ENCODE measurements around the gene SEMA6B. TPM values are rescaled to one million over a fixed set of nuclear protein-coding genes. Genes with fewer than 3 reads are reported as not detected.

SEMA6B gene
- total RNA-seq, 1 experiment from 2014 or later: 38.4 TPM

GRCh38 chr19:4585556-4585955, 26.1 kb upstream of the SEMA6B start:
- H3K14ac ChIP-seq (ENCODE audit: insufficient read depth, low read length): no peak overlapping the region
- H3K9ac ChIP-seq (ENCODE audit: extremely low read depth, insufficient read length, low read length): no peak overlapping the region
- Mint-ChIP-seq H3K36me3 (ENCODE audit: insufficient read depth in 1 of 3, low read depth in 3 of 3) (no peaks in the 10 kb centered on the region), H3K4me1 (peaks cover 8 to 37% of the 10 kb centered on the region in 2 experiments), H3K4me3 (peak overlapping the region; percentile 60 to 82; a peak in 4 of 5 replicates), H3K9me3 (peaks cover 0 to 2% of the 10 kb centered on the region in 2 experiments; a peak in 3 of 5 replicates), H3K27ac (no peak overlapping the region), H3K27me3 (ENCODE audit: low read depth) (peaks cover 62% of the 10 kb centered on the region)
- H4K20me1 ChIP-seq (ENCODE audit: control insufficient read depth, insufficient read depth, insufficient read length): no peaks in the 10 kb centered on the region
- H3K4ac ChIP-seq (ENCODE audit: low read depth, low read length): no peak overlapping the region
- H3K27ac ChIP-seq (ENCODE audit: insufficient read length, low read depth, low read length): no peak overlapping the region
- H3K79me2 ChIP-seq (ENCODE audit: insufficient read depth, low read length): no peaks in the 10 kb centered on the region
- H2BK5ac ChIP-seq (ENCODE audit: insufficient read length, low read length): no peak overlapping the region
- no peak overlapping the region for H4K5ac ChIP-seq (ENCODE audit: insufficient read length, low read depth, low read length)
- H2AK5ac ChIP-seq (ENCODE audit: insufficient read length, low read length): no peak overlapping the region
- H3K79me1 ChIP-seq (ENCODE audit: insufficient read depth, low read depth, low read length, poor library complexity, severe bottlenecking): no peaks in the 10 kb centered on the region
- H3K23ac ChIP-seq (ENCODE audit: insufficient read length, low read depth, low read length): no peak overlapping the region
- TF ChIP-seq, protein P1, sequence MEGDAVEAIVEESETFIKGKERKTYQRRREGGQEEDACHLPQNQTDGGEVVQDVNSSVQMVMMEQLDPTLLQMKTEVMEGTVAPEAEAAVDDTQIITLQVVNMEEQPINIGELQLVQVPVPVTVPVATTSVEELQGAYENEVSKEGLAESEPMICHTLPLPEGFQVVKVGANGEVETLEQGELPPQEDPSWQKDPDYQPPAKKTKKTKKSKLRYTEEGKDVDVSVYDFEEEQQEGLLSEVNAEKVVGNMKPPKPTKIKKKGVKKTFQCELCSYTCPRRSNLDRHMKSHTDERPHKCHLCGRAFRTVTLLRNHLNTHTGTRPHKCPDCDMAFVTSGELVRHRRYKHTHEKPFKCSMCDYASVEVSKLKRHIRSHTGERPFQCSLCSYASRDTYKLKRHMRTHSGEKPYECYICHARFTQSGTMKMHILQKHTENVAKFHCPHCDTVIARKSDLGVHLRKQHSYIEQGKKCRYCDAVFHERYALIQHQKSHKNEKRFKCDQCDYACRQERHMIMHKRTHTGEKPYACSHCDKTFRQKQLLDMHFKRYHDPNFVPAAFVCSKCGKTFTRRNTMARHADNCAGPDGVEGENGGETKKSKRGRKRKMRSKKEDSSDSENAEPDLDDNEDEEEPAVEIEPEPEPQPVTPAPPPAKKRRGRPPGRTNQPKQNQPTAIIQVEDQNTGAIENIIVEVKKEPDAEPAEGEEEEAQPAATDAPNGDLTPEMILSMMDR (conservative IDR thresholded peaks at IDR 0.05): no peak
- H3T11ph ChIP-seq (ENCODE audit: low read length): no peak overlapping the region
- no peak overlapping the region for H3K56ac ChIP-seq (ENCODE audit: insufficient read length, low read depth, low read length)
- H3K18ac ChIP-seq (ENCODE audit: insufficient read length, low read depth, low read length): no peak overlapping the region
- no peak overlapping the region for H2BK20ac ChIP-seq (ENCODE audit: low read depth, low read length, poor library complexity, severe bottlenecking)
- no peaks in the 10 kb centered on the region; the same call in 1 of the 2 replicates for H3K27me3 ChIP-seq (ENCODE audit: insufficient read depth, low read length)
- no peaks in the 10 kb centered on the region for H3K4me1 ChIP-seq (ENCODE audit: insufficient read depth, low read length)
- H3K23me2 ChIP-seq (ENCODE audit: insufficient read length, low read depth, low read length, poor library complexity, severe bottlenecking): peaks cover 3% of the 10 kb centered on the region
- H2BK12ac ChIP-seq (ENCODE audit: insufficient read length, low read depth, low read length): no peak overlapping the region
- H4K8ac ChIP-seq (replicated peaks; ENCODE audit: insufficient read length, low read depth, low read length): no peak overlapping the region
- no peak overlapping the region for H2BK15ac ChIP-seq (ENCODE audit: low read depth, low read length)
- no peak overlapping the region for H2BK120ac ChIP-seq (ENCODE audit: low read depth, low read length, poor library complexity, severe bottlenecking)
- no CpG with 5 or more reads among the region's 1 CpG for WGBS (ENCODE audit: extremely low coverage, insufficient read length, low lambda C conversion rate)
- H2AFZ ChIP-seq (ENCODE audit: low read length): no peak overlapping the region
- DNase-seq: no peak
- H3K4me2 ChIP-seq (ENCODE audit: insufficient read depth, insufficient read length, low read length): no peak overlapping the region
- H3K9me3 ChIP-seq (ENCODE audit: control insufficient read depth, low read depth, low read length): no peaks in the 10 kb centered on the region
- no peak overlapping the region for H4K91ac ChIP-seq (ENCODE audit: insufficient read length, low read depth, low read length)

Measured in H9 (cell line).